Neural crest cell (in vitro differentiated cells): ENCODE results near the gene TSPYL4. TPM values are rescaled to one million over a fixed set of nuclear protein-coding genes. Genes with fewer than 3 reads are reported as not detected.

Experiments
- DNase-seq: peaks from one replicate; pipeline ENCODE4 v3.0.0; 2021; ENCODE audit warnings: low read depth, mixed read lengths, low spot score
- H3K27ac Mint-ChIP-seq: one replicate; pipeline ENCODE4 v1.8.0; 2021; ENCODE audit warnings: mild to moderate bottlenecking, mixed read lengths; ENCODE audit not compliant: unreplicated experiment
- H3K27me3 Mint-ChIP-seq: 2 replicates; pipeline ENCODE4 v1.8.0; 2021; ENCODE audit warnings: low read depth, mild to moderate bottlenecking, mixed read lengths
- H3K36me3 Mint-ChIP-seq: 2 replicates; pipeline ENCODE4 v1.8.0; 2021; ENCODE audit warnings: low read depth, mild to moderate bottlenecking, mixed read lengths
- H3K4me1 Mint-ChIP-seq: 2 replicates; pipeline ENCODE4 v1.8.0; 2021; ENCODE audit warnings: mixed read lengths
- H3K4me3 Mint-ChIP-seq: one replicate; pipeline ENCODE4 v1.8.0; 2021; ENCODE audit warnings: mild to moderate bottlenecking, mixed read lengths
- H3K9me3 Mint-ChIP-seq: 2 replicates; pipeline ENCODE4 v1.8.0; 2021; ENCODE audit warnings: mixed read lengths
- total RNA-seq: library from RNA; stranded (reverse); gene quantifications from 2 replicates; pipeline ENCODE4 v1.2.1, GENCODE V29; 2021
- TF ChIP-seq, protein P1 (sequence below): fragments of 200-600 bp; sonication (generic); conservative IDR thresholded peaks from 2 replicates; pipeline ENCODE4 v1.5.0; 2021; ENCODE audit warnings: antibody characterized with exemption, mild to moderate bottlenecking

TSPYL4 gene
- total RNA-seq, 1 donor from 2014 or later = 55.0 TPM

DNA sequence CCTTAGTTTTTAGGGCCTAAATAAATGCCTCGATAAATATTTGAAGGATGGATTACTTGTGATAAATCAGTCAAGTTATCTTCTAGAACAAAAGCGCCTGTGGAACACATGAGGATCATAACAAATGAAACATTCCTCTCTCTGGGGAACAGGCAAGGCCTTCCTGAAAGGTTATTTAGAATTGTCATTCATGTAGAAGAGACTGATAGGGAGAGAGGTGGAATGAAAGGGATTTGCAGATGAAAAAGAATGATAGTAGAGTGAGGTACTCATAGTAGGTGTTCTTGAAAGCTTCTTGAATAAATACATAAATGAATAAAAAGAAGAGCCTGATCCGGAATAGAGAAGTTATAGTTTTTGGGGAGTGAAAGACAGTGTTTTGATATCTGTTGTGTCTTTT lies 30.5 kb downstream of the TSPYL4 start:
- H3K27ac Mint-ChIP-seq = no peak overlapping the region
- TF ChIP-seq, protein P1, sequence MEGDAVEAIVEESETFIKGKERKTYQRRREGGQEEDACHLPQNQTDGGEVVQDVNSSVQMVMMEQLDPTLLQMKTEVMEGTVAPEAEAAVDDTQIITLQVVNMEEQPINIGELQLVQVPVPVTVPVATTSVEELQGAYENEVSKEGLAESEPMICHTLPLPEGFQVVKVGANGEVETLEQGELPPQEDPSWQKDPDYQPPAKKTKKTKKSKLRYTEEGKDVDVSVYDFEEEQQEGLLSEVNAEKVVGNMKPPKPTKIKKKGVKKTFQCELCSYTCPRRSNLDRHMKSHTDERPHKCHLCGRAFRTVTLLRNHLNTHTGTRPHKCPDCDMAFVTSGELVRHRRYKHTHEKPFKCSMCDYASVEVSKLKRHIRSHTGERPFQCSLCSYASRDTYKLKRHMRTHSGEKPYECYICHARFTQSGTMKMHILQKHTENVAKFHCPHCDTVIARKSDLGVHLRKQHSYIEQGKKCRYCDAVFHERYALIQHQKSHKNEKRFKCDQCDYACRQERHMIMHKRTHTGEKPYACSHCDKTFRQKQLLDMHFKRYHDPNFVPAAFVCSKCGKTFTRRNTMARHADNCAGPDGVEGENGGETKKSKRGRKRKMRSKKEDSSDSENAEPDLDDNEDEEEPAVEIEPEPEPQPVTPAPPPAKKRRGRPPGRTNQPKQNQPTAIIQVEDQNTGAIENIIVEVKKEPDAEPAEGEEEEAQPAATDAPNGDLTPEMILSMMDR = no peak
- H3K27me3 Mint-ChIP-seq = no peaks in the 10 kb centered on the region
- H3K4me3 Mint-ChIP-seq = no peak overlapping the region
- H3K4me1 Mint-ChIP-seq = no peaks in the 10 kb centered on the region
- H3K36me3 Mint-ChIP-seq = no peaks in the 10 kb centered on the region
- no peaks in the 10 kb centered on the region for H3K9me3 Mint-ChIP-seq
- no peak for DNase-seq

DNA sequence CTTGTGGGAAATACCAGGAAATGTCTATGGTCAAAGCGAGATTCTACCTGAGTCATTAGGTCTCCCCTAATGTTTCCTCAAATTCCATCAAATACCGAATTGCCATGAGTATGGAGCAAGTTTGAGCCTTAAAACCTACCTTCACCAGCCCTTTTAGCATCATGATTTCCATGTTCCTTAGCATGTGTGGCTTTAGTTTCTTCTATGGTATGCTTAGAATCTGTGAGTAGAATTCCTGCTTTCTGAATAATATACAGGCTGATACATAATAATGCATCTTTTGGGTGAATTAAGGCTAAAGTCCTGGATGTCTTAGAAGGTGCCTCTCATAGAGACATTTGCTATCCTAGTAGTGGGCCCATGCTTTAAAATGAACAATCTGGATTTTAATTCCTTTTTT lies 32.0 kb downstream of the TSPYL4 start:
- H3K27me3 Mint-ChIP-seq = no peaks in the 10 kb centered on the region

DNA sequence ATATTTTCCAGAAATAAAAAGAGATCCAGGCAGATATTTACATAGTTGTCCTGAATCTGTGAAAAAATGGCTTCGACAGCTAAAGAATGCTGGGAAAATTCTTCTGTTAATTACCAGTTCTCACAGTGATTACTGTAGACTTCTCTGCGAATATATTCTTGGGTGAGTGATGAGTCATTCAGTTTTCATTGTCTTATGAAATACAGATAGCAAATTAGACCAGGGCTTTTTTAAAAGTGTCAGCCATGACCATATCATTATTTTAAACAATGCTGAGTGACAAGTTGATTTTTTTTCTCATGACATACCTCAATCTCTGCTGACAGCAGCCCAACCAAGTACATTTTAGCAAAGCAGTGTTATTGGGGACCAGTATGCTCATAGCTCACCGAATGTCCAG lies 32.8 kb downstream of the TSPYL4 start:
- no peaks in the 10 kb centered on the region for H3K9me3 Mint-ChIP-seq
- no peak overlapping the region for H3K27ac Mint-ChIP-seq
- no peaks in the 10 kb centered on the region for H3K36me3 Mint-ChIP-seq
- no peaks in the 10 kb centered on the region for H3K27me3 Mint-ChIP-seq
- H3K4me3 Mint-ChIP-seq = no peak overlapping the region
- no peak for DNase-seq
- TF ChIP-seq, protein P1 = no peak
- H3K4me1 Mint-ChIP-seq = peaks cover 7% of the 10 kb centered on the region

More for the DNA sequence above, 32.0 kb downstream of the TSPYL4 start:
- Mint-ChIP-seq H3K27ac (no peak overlapping the region), H3K9me3 (no peaks in the 10 kb centered on the region), H3K4me3 (no peak overlapping the region), H3K4me1 (peaks cover 5% of the 10 kb centered on the region), H3K36me3 (no peaks in the 10 kb centered on the region)
- TF ChIP-seq, protein P1 = no peak
- DNase-seq = no peak

DNA sequence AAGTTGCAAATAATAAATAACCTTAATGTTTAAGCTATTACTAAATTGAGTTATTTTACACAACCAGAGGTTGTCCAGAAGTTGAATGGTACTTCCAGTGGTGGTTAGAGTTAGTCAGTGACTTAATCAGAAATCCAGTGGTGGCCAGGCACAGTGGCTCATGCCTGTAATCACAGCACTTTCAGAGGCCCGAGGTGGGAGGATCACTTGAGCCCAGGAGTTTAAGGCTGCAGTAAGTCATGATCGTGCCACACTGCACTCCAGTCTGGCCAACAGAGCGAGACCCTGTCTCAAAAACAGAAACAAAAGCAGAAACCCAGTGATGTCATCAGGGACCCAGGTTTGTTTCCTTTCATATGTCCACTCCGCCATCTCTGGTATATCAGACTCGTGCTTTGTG lies 35.0 kb downstream of the TSPYL4 start:
- Mint-ChIP-seq H3K4me3 (no peak overlapping the region), H3K36me3 (no peaks in the 10 kb centered on the region), H3K27me3 (no peaks in the 10 kb centered on the region), H3K27ac (no peak overlapping the region), H3K4me1 (peaks cover 7% of the 10 kb centered on the region), H3K9me3 (no peaks in the 10 kb centered on the region)
- TF ChIP-seq, protein P1 = no peak
- DNase-seq = no peak

DNA sequence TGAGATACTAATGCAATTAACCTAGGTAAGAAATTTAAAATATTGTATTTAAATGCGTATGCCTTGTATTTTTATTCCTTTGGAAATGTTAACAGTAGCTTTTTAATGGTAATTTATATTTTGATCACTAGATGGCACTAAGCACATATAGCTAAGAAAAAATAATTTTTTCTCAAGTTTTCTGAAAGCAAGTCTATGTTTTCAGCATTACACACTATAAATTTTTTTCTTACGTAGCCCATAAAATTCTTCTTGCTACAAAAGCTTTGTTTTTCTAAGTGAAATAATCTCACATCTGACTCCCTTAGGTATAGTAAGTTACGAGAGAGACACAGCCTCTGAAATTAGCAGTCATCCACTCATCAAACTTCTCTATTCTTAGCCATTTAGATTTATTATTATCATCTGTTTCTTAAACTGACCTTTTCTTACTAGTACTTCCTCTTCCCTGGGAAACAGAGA lies 35.7 kb downstream of the TSPYL4 start:
- H3K9me3 Mint-ChIP-seq = no peaks in the 10 kb centered on the region
- no peaks in the 10 kb centered on the region for H3K27me3 Mint-ChIP-seq
- H3K36me3 Mint-ChIP-seq = no peaks in the 10 kb centered on the region
- peaks cover 7% of the 10 kb centered on the region for H3K4me1 Mint-ChIP-seq
- no peak overlapping the region for H3K27ac Mint-ChIP-seq
- no peak overlapping the region for H3K4me3 Mint-ChIP-seq
- DNase-seq = no peak
- TF ChIP-seq, protein P1 = peak; percentile 71

DNA sequence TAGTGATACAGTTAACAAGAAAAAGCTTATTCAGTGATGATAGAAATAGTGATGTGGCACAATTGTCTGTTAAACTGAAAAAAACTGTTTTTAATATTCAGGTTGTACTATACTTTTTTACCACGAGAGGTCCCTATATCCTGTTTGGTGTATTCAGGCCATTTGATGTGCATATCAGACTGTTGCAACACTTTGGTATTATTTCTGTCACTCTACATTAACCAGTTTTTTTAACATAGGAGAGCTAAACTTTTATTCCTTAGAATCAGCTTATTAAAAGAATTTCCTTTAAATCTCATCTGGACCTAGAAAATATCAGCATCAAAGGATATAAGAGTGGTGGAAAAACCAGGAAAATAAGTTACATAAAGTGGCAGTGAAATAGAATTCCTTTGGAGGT lies 36.8 kb downstream of the TSPYL4 start:
- no peak overlapping the region for H3K27ac Mint-ChIP-seq
- H3K4me1 Mint-ChIP-seq = peaks cover 7% of the 10 kb centered on the region
- no peak for DNase-seq
- H3K9me3 Mint-ChIP-seq = no peaks in the 10 kb centered on the region
- no peaks in the 10 kb centered on the region for H3K27me3 Mint-ChIP-seq
- TF ChIP-seq, protein P1 = peak; percentile 70
- no peaks in the 10 kb centered on the region for H3K36me3 Mint-ChIP-seq
- no peak overlapping the region for H3K4me3 Mint-ChIP-seq
